Right lobe of liver (tissue), 6 donors: ENCODE measurements around the gene OR8D2. TPM values are rescaled to one million over a fixed set of nuclear protein-coding genes. Genes with fewer than 3 reads are reported as not detected.

Experiments used
- ATAC-seq, 4 donors: fragments of 200-7000 bp; cut with Tn5 transposase; one replicate each; pipeline ENCODE4 v1.9.1; 2020; ENCODE audit warnings: mild to moderate bottlenecking in 4 of 4, moderate library complexity in 4 of 4
- DNase-seq, 3 donors: peaks; one replicate each; pipeline ENCODE4 v3.0.0-alpha.2; 2020
- H3K27ac ChIP-seq, 3 donors: fragments of 200-600 bp; one replicate each; pipeline ENCODE4 v1.8.0; 2022
- H3K27me3 ChIP-seq, 2 donors: fragments of 200-600 bp; one replicate each; pipeline ENCODE4 v1.8.0; 2022
- H3K36me3 ChIP-seq, 4 donors: fragments of 200-600 bp; sonication (generic) in 1 of 4; one replicate each; pipeline versions ENCODE4 v1.5.1 to v1.8.0; 2017 to 2022; ENCODE audit warnings: control low read depth in 1 of 4
- H3K4me1 ChIP-seq, 4 donors: fragments of 200-600 bp; sonication (generic) in 1 of 4; one replicate each; pipeline versions ENCODE4 v1.5.1 to v1.8.0; 2017 to 2022; ENCODE audit warnings: control low read depth in 1 of 4
- H3K4me3 ChIP-seq, 3 donors: fragments of 200-600 bp; one replicate each; pipeline ENCODE4 v1.8.0; 2022
- H3K9me3 ChIP-seq, 4 donors: fragments of 200-600 bp; sonication (generic) in 1 of 4; one replicate each; pipeline versions ENCODE4 v1.5.1 to v1.8.0; 2017 to 2022; ENCODE audit warnings: control low read depth in 1 of 4
- POLR2A ChIP-seq: fragments of 450-650 bp; IDR thresholded peaks from one replicate; pipeline ENCODE4 v1.6.1; 2017; ENCODE audit warnings: antibody characterized with exemption, mild to moderate bottlenecking
- WGBS: methylation state at CpG from one replicate; pipeline ENCODE4 v1.1.6; 2018; ENCODE audit warnings: low coverage, low lambda C conversion rate; ENCODE audit not compliant: insufficient coverage; ENCODE audit errors: missing lambda C conversion rate; 5-methylcytosine and 5-hydroxymethylcytosine counted together
- intact Hi-C, 2 donors: fragments of 100-400 bp; cut with DNase I; formaldehyde crosslinking; loops; one replicate each; pipeline versions ENCODE4 v1.11.2 to v1.14.1; 2022
- long read RNA-seq: library from polyadenylated mRNA; unstranded; transcript quantifications from one replicate; pipeline ENCODE4 v2.0.0, GENCODE V29; 2019
- total RNA-seq, 6 experiments: library from RNA; depleted of rRNA in 2 of 6; stranded (reverse); fragments of >200 nt in 2 of 6; fragmentation: NEBNext Ultra II Directional in 3 of 6; extraction: Animal tissue kit (Norgen Biotek cat#: 25700) in 3 of 6; gene quantifications; one replicate each; pipeline versions ENCODE4 v1.1.0 to v1.2.4, GENCODE V29; 2016 to 2023
- TF ChIP-seq, protein P1 (sequence below), 4 donors: fragments of 200-600 bp in 3 of 4; fragments of 450-650 bp in 1 of 4; IDR thresholded peaks; one replicate each; pipeline versions ENCODE4 v1.5.1 to v1.8.0; 2016 to 2022; ENCODE audit warnings: antibody characterized with exemption in 4 of 4, mild to moderate bottlenecking in 2 of 4
- donor health status: DM: no; HTN: yes; CAD: no.
- donor health status: DM: no; HTN: no; CAD: no.
- donor health status: DM: no; HTN: no; CAD: no.
- donor health status: DM: no; HTN: yes; CAD: no.
- donor health status: DM: no; HTN: yes; CAD: no.

The OR8D2 gene, protein sequence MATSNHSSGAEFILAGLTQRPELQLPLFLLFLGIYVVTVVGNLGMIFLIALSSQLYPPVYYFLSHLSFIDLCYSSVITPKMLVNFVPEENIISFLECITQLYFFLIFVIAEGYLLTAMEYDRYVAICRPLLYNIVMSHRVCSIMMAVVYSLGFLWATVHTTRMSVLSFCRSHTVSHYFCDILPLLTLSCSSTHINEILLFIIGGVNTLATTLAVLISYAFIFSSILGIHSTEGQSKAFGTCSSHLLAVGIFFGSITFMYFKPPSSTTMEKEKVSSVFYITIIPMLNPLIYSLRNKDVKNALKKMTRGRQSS
- total RNA-seq: not detected
- long read RNA-seq: 0 reads

DNA sequence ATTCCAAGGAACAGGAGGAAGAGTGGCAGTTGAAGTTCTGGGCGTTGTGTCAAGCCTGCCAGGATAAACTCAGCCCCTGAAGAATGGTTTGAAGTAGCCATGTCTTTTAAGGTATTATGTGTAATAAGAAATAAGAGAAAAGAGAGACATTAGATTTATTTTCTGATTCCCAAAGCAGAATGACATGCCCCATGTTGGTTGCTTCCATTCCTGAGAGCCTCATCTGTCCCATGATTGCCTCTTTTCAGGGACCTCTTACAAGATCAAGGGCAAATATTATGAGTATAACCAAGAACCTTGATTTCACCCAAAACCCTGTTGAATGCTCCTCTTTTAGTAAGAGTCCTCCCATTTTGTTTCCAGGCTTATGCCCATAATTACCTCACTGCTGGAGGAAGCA is at the start of gene OR8D2:
Gene OR8D2 (minus strand): TSS at position 101 of the 400 bp plus-strand sequence. CDS start 0 bp downstream, at position 101.
- TF ChIP-seq POLR2A: no peak
- TF ChIP-seq, protein P1, sequence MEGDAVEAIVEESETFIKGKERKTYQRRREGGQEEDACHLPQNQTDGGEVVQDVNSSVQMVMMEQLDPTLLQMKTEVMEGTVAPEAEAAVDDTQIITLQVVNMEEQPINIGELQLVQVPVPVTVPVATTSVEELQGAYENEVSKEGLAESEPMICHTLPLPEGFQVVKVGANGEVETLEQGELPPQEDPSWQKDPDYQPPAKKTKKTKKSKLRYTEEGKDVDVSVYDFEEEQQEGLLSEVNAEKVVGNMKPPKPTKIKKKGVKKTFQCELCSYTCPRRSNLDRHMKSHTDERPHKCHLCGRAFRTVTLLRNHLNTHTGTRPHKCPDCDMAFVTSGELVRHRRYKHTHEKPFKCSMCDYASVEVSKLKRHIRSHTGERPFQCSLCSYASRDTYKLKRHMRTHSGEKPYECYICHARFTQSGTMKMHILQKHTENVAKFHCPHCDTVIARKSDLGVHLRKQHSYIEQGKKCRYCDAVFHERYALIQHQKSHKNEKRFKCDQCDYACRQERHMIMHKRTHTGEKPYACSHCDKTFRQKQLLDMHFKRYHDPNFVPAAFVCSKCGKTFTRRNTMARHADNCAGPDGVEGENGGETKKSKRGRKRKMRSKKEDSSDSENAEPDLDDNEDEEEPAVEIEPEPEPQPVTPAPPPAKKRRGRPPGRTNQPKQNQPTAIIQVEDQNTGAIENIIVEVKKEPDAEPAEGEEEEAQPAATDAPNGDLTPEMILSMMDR (IDR thresholded peaks at IDR 0.05): no peak
- Histone ChIP-seq H3K36me3 (no peaks in the 10 kb centered on the region), H3K27me3 (no peaks in the 10 kb centered on the region), H3K9me3 (no peaks in the 10 kb centered on the region), H3K27ac (no peak within 1 kb of the TSS), H3K4me1 (no peaks in the 10 kb centered on the region), H3K4me3 (no peak within 1 kb of the TSS)
- WGBS: 8% methylated on average over 1 of the region's 1 CpG
- intact Hi-C loops: no loop called here
- no peak for DNase-seq
- no peak for ATAC-seq

DNA sequence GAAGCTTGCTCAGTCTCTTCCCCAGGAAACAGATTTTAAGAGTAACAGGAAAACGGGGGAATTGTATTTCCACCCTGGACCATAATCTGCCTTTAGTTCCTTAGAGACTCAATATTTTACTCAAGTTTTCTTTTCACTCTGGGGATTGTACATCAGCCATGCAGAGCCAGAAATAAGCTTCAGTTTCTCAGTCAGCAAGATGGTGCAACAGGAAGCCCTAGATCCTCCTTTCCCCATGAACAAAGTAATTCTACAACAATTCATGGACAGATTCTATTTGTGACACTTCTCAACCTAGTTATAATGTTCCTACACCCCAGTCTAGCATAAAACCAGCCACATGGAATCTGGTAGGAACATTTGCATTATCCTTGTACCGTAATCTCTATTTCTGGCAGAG is 39.6 kb upstream of the OR8D2 start:
- H3K36me3 ChIP-seq: no peaks in the 10 kb centered on the region
- H3K4me1 ChIP-seq: no peaks in the 10 kb centered on the region
- TF ChIP-seq POLR2A: no peak
- TF ChIP-seq, protein P1 (IDR thresholded peaks at IDR 0.05): no peak
- H3K4me3 ChIP-seq: no peak overlapping the region
- H3K27ac ChIP-seq: no peak overlapping the region
- ATAC-seq: no peak
- no peaks in the 10 kb centered on the region for H3K27me3 ChIP-seq
- H3K9me3 ChIP-seq: no peaks in the 10 kb centered on the region
- intact Hi-C loops: no loop called here
- 9% methylated on average over 2 of the region's 2 CpGs for WGBS
- DNase-seq: no peak

DNA sequence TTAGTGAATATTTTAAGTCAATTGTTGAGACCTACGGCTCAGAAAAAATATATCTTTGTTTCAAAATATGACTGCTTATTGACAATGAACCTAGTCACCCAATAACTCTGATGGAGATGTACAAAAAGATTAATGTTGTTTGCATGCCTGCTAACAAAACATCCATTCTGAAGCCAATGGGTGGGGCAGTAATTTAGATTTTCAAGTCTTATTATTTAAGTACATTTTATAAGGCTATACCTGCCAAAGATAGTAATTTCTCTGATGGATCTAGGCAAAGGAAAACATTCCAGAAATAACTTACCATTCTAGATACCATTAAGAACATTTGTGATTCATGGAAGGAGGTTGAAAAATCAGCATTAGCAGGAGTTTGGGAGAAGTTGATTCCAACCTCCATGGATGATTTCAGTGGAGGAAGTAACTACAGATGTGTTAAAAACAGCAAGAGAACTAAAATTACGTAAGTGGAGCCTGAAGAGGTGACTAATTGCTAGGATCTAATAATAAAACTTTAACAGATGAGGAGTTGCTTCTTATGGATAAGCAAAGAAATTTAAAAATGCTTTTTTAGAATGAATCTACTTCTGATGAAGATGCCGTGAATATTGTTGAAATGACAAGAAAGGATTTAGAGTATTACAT is 26.4 kb upstream of the OR8D2 start:
- DNase-seq: no peak
- Histone ChIP-seq H3K4me3 (no peak overlapping the region), H3K4me1 (no peaks in the 10 kb centered on the region), H3K27ac (no peak overlapping the region), H3K27me3 (no peaks in the 10 kb centered on the region), H3K36me3 (no peaks in the 10 kb centered on the region), H3K9me3 (no peaks in the 10 kb centered on the region)
- ATAC-seq: no peak
- 25% methylated on average over 3 of the region's 3 CpGs for WGBS
- intact Hi-C loops: no loop called here
- no peak for TF ChIP-seq POLR2A
- TF ChIP-seq, protein P1 (IDR thresholded peaks at IDR 0.05): no peak

DNA sequence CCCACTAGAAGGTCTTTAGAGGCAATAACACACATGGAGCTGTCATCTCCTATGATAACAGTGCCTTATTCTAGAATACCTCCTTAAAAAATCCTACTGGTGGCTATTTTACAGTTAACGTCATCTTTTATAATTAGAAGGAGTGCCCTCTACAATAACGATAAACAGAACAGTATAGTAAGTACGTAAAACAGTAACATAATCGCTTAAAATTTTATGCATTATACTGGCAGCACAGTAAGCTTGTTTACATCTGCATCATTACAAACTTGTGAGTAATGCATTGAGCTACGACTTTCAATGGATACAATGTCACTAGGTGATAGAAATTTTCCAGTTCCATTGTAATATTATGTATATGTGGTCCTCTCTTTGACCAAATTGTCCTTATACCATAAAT is 24.3 kb upstream of the OR8D2 start:
- Histone ChIP-seq H3K27ac (no peak overlapping the region), H3K4me3 (no peak overlapping the region), H3K9me3 (no peaks in the 10 kb centered on the region), H3K36me3 (no peaks in the 10 kb centered on the region), H3K4me1 (no peaks in the 10 kb centered on the region), H3K27me3 (no peaks in the 10 kb centered on the region)
- intact Hi-C loops: no loop called here
- no peak for ATAC-seq
- DNase-seq: no peak
- WGBS: 63% methylated on average over 5 of the region's 5 CpGs
- TF ChIP-seq, protein P1 (IDR thresholded peaks at IDR 0.05): no peak
- no peak for TF ChIP-seq POLR2A
